C4-2B (cell line): ENCODE results near the gene ZNF408.

Experiments
- H3K27ac ChIP-seq: fragments of 450-650 bp; 2 replicates; pipeline ENCODE4 v1.5.1; 2017
- ZFX ChIP-seq: fragments of 450-650 bp; IDR thresholded peaks from 2 replicates; pipeline ENCODE4 v1.6.1; 2017
- TF ChIP-seq, protein P1 (sequence below): fragments of 450-650 bp; conservative IDR thresholded peaks from 2 replicates; pipeline ENCODE4 v1.5.1; 2017; ENCODE audit warnings: mild to moderate bottlenecking

The ZNF408 gene

DNA sequence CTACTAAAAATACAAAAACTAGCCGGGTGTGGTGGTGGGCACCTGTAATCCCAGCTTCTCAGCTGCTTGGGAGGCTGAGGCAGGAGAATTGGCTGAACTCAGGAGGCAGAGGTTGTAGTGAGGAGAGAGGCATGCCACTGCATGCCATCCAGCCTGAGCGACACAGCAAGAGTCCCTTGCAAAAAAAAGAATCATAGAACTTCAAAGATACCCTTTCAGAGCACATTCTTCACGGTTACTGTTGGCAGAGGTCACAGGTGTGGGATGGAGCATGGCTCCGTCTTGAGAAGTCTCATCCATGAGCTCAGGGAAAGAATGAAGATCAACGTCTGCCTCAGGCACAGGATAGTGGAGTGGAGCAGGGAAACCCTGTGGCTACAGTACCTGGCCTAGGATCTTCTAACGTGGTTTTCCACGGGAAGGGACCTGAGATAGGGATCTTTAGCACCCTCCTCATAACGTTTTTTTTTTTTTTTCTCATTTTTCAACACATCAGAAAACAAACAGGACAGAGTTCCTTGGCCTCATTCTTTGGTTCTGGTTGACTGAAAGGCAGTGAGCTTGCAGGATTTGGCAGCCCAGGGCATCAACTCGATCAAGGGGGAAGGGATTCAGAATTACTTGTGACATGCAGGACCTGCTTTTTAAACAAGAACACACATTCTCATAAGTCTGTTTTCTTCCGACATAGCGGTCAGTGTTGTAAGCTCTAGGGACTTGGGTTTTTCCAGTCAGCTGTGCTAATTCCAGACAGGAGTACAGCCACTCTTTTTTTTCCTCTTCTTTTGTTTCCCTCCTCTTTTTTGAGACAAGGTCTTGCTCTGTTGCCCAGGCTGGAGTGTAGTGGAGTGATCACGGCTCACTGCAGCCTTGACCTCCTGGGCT lies 41.0 kb downstream of the ZNF408 start:
- no peak overlapping the region for H3K27ac ChIP-seq
- TF ChIP-seq, protein P1, sequence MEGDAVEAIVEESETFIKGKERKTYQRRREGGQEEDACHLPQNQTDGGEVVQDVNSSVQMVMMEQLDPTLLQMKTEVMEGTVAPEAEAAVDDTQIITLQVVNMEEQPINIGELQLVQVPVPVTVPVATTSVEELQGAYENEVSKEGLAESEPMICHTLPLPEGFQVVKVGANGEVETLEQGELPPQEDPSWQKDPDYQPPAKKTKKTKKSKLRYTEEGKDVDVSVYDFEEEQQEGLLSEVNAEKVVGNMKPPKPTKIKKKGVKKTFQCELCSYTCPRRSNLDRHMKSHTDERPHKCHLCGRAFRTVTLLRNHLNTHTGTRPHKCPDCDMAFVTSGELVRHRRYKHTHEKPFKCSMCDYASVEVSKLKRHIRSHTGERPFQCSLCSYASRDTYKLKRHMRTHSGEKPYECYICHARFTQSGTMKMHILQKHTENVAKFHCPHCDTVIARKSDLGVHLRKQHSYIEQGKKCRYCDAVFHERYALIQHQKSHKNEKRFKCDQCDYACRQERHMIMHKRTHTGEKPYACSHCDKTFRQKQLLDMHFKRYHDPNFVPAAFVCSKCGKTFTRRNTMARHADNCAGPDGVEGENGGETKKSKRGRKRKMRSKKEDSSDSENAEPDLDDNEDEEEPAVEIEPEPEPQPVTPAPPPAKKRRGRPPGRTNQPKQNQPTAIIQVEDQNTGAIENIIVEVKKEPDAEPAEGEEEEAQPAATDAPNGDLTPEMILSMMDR, result no peak
- no peak for TF ChIP-seq ZFX

DNA sequence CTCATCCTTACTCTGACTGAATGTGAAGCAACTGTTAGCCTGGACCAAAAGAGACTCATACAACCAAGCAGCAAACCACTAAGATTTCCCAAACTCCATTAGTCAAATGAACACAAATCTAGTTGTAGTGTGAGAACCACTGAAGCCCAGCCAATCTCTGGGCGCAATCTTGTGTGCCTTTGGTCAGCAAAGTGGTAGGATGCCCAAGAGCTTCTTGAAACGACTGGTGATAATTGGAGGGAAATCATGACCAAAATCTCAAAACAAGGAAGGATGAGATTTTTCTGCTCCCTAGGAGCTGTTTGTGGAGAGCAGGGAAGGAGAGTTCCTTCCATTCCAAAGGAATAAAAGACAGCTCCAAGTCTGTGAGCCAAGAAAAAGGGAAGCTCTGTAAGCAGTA lies 42.2 kb downstream of the ZNF408 start:
- H3K27ac ChIP-seq, result no peak overlapping the region
- TF ChIP-seq, protein P1, result no peak
- no peak for TF ChIP-seq ZFX

DNA sequence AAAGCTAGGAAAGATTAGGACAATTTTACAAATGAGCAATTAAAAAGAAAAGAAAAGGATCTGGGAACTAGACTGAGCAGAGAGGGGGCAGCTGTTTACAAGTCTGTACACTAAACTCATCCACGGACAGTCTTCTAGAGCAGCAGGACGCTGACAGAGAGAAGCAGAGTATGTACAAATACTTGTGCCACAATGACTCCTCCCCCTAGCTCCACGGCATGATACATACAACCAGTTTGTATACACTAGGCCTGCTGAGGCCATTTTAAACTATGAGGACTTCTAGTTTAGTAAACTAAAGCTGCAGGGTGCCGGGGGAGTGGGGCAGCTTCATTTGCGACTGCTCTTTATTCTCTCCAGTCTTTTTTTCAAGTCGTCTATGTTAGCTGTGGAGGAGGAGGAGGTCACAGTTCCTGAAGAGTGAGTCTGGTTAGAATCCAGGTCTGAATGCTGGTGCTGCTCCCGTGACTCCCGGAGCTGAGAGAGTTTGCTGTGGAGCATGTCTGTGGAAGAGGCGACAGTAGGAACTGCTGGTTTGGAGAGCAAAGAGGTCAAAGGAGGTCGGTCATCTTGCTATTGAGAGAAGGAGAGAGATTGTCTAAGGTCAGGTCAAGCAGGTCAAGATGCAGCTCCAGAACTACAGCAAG lies 43.0 kb downstream of the ZNF408 start:
- TF ChIP-seq ZFX, result no peak
- TF ChIP-seq, protein P1, result no peak
- H3K27ac ChIP-seq, result no peak overlapping the region

DNA sequence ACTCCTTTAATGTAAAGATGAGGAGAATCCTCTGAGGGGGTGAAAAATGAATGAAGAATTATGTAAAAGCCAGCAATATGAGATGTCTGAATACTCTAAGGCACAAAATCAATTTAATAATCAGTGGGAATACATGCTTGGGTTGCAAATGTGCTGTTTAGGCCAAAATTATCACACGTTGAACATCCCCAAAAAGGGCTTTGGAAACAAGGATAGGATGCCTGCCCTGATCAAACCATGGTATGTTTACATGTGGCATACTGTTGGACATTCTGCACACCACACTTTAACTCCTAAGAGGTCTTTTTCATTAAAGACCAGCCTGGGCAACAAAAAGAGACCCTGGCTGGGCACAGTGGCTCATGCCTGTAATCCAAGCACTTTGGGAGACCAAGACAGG lies 44.5 kb downstream of the ZNF408 start:
- TF ChIP-seq ZFX, result no peak
- TF ChIP-seq, protein P1, result no peak
- H3K27ac ChIP-seq, result no peak overlapping the region

DNA sequence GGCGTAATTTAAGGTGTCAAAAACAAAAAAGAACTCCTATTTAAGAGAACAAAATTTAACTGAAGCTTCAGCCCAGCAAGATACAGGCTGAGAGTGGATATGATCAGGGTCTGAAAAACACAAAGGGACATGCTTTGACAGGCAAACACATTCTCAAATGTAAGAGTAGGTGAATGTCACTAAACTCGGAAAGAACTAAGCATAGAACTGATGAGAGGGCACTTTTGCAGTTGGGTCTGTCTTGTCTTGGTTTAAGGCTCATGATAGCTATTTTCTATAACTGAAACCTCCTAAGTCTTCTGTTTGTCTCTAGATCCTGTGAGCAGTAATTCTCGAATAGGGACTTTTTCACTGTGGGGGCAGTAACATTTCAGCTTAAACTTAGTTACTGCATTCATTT lies 45.2 kb downstream of the ZNF408 start:
- TF ChIP-seq, protein P1, result no peak
- no peak for TF ChIP-seq ZFX

DNA sequence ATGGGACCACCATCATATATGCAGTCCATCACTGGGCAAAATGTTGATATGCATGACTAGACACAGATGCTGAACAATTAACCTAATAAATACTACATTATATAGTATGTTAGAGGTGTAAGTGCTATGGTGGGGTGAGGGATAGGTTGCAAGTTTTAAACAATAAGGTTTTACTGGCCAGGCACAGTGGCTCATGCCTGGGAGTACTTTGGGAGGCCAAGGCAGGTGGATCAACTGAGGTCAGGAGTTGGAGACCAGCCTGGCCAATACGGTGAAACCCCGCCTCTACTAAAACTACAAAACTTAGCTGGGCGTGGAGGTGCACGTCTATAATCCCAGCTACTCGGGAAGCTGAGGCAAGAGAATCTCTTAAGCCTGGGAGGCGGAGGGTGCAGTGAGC lies 46.3 kb downstream of the ZNF408 start:
- H3K27ac ChIP-seq, result no peak overlapping the region
- TF ChIP-seq, protein P1, result no peak
- no peak for TF ChIP-seq ZFX

More for the DNA sequence above, 45.2 kb downstream of the ZNF408 start:
- H3K27ac ChIP-seq, result no peak overlapping the region
